ENCODE results near the gene EPS8.

EPS8 gene

GRCh38 chr12:15690320-15690719 lies 98.9 kb downstream of the EPS8 start:
- no peak for DNase-seq (ENCODE audit: low spot score)

- DNase-seq (ENCODE audit: low spot score) = no peak
These were observed 99.4 kb downstream of the EPS8 start for GRCh38 chr12:15689751-15690191.

GRCh38 chr12:15688838-15689625 lies 100.2 kb downstream of the EPS8 start:
- DNase-seq (ENCODE audit: low spot score) = no peak

- no peak for DNase-seq (ENCODE audit: low spot score)
These were observed 100.9 kb downstream of the EPS8 start for GRCh38 chr12:15688202-15688736.

GRCh38 chr12:15687583-15687982 lies 101.6 kb downstream of the EPS8 start:
- DNase-seq (ENCODE audit: low spot score) = no peak

GRCh38 chr12:15684896-15685658 lies 104.1 kb downstream of the EPS8 start:
- DNase-seq (ENCODE audit: low spot score) = no peak

GRCh38 chr12:15682826-15683225 lies 106.4 kb downstream of the EPS8 start:
- DNase-seq (ENCODE audit: low spot score) = no peak

GRCh38 chr12:15679151-15679550 lies 110.0 kb downstream of the EPS8 start:
- DNase-seq (ENCODE audit: low spot score) = no peak

GRCh38 chr12:15677726-15678201 lies 111.4 kb downstream of the EPS8 start:
- no peak for DNase-seq (ENCODE audit: low spot score)

GRCh38 chr12:15677228-15677627 lies 112.0 kb downstream of the EPS8 start:
- no peak for DNase-seq (ENCODE audit: low spot score)

- DNase-seq (ENCODE audit: low spot score) = no peak
These were observed 116.4 kb downstream of the EPS8 start for GRCh38 chr12:15672671-15673270.

- DNase-seq (ENCODE audit: low spot score) = no peak
These were observed 118.4 kb downstream of the EPS8 start for GRCh38 chr12:15670756-15671155.

GRCh38 chr12:15669256-15669948 lies 119.8 kb downstream of the EPS8 start:
- DNase-seq (ENCODE audit: low spot score) = no peak

- DNase-seq (ENCODE audit: low spot score) = no peak
These were observed 124.7 kb downstream of the EPS8 start for GRCh38 chr12:15664491-15664890.

- DNase-seq (ENCODE audit: low spot score) = no peak
These were observed 126.1 kb downstream of the EPS8 start for GRCh38 chr12:15662983-15663659.

- DNase-seq (ENCODE audit: low spot score) = no peak
These were observed 126.7 kb downstream of the EPS8 start for GRCh38 chr12:15662303-15662980.

GRCh38 chr12:15651371-15651770 lies 137.8 kb downstream of the EPS8 start:
- DNase-seq (ENCODE audit: low spot score) = no peak

- no peak for DNase-seq (ENCODE audit: low spot score)
These were observed 138.6 kb downstream of the EPS8 start for GRCh38 chr12:15650399-15651128.

GRCh38 chr12:15649347-15649746 lies 139.8 kb downstream of the EPS8 start:
- DNase-seq (ENCODE audit: low spot score) = no peak

- DNase-seq (ENCODE audit: low spot score) = no peak
These were observed 140.6 kb downstream of the EPS8 start for GRCh38 chr12:15648558-15648957.
